Activated naive CD4-positive, alpha-beta T cell treated with anti-CD3 and anti-CD28 coated beads, Interleukin-2, amount 10 ng/mL, durations not matched to agents 7 days and 5 days (primary cell): ENCODE data around the gene EXD3.

Experiments
- CTCF ChIA-PET: fragments of 350-600 bp; sonication (Branson Sonifier 250); formaldehyde crosslinking; loops from one replicate; lab custom pipeline; 2021; ENCODE audit warnings: antibody characterized with exemption; lab: Charles Lee
- DNase-seq: peaks from one replicate; pipeline ENCODE4 v3.0.0-alpha.2; 2020
- H3K27ac Mint-ChIP-seq: one replicate; pipeline ENCODE4 v1.8.0; 2021; ENCODE audit warnings: mild to moderate bottlenecking, moderate library complexity, mixed read lengths
- H3K27me3 Mint-ChIP-seq: one replicate; pipeline ENCODE4 v1.8.0; 2021; ENCODE audit warnings: mild to moderate bottlenecking, mixed read lengths
- H3K36me3 Mint-ChIP-seq: one replicate; pipeline ENCODE4 v1.8.0; 2021; ENCODE audit warnings: mixed read lengths
- H3K4me1 Mint-ChIP-seq: one replicate; pipeline ENCODE4 v1.8.0; 2021; ENCODE audit warnings: mixed read lengths
- H3K4me3 Mint-ChIP-seq: one replicate; pipeline ENCODE4 v1.8.0; 2021; ENCODE audit warnings: mild to moderate bottlenecking, moderate library complexity, mixed read lengths
- H3K9me3 Mint-ChIP-seq: one replicate; pipeline ENCODE4 v1.8.0; 2021; ENCODE audit warnings: mixed read lengths

EXD3 gene

GRCh38 chr9:137301081-137301947 lies 121.6 kb downstream of the EXD3 start:
- CTCF ChIA-PET: interaction anchor here (1.1 to 1.9 kb wide), 7 partner anchors 8 to 230 kb away, joined by 3 to 7 read pairs (median 4); partner anchors contain the start of gene TOR4A
- Mint-ChIP-seq H3K27ac (no peak overlapping the region), H3K9me3 (no peaks in the 10 kb centered on the region), H3K27me3 (peaks cover 70% of the 10 kb centered on the region), H3K4me3 (peak overlapping the region; percentile 56), H3K36me3 (peaks cover 1% of the 10 kb centered on the region), H3K4me1 (peaks cover 26% of the 10 kb centered on the region)
- DNase-seq: no peak

- Mint-ChIP-seq H3K4me3 (peak overlapping the region; percentile 65), H3K27me3 (peaks cover 72% of the 10 kb centered on the region), H3K4me1 (peaks cover 23% of the 10 kb centered on the region), H3K9me3 (no peaks in the 10 kb centered on the region), H3K27ac (no peak overlapping the region), H3K36me3 (peaks cover 1% of the 10 kb centered on the region)
- DNase-seq: no peak
- CTCF ChIA-PET: no interaction called here
Measured at GRCh38 chr9:137300567-137301080, 122.3 kb downstream of the EXD3 start.

DNA sequence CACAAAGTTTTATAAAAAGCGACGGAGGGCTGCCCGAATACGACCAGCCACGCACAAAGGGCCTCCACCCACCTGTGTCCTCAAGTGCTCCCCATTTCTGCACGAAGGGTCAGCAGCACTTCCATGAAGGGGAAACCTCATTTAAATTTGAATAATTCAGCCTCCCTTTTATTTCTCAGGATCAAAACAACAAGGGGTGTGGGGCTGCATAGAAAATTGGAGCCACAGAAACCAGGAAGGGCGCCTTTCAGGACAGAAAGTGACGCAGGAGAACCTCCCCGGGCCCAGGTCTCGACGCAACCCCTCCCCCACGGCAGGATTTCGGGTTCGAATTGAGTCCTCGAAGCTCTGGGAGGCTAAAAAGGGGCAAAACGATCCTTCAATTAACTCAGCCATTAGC lies 123.0 kb downstream of the EXD3 start:
- H3K4me1 Mint-ChIP-seq: peaks cover 16% of the 10 kb centered on the region
- peaks cover 1% of the 10 kb centered on the region for H3K36me3 Mint-ChIP-seq
- H3K9me3 Mint-ChIP-seq: no peaks in the 10 kb centered on the region
- peak overlapping the region; percentile 21 for H3K4me3 Mint-ChIP-seq
- DNase-seq: no peak
- peaks cover 71% of the 10 kb centered on the region for H3K27me3 Mint-ChIP-seq
- H3K27ac Mint-ChIP-seq: no peak overlapping the region
- CTCF ChIA-PET: no interaction called here

DNA sequence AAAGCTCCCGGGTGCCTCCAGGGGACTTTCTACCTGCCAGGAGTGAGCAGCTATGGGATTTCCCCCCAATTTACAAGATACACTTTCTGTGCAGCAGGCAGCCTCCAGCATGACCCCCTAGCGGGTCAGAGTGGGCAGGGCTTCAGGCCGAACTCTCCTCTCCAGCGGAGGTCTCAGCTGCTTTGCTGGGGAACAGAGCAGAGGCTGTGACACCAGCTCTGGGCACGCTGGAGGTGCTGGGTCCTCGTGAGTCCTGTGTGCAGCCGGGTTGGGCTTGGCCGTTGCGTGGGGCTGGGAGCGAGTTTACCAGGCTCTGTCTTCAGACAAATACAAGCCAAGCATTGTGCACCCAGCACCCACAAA lies 123.8 kb downstream of the EXD3 start:
- H3K4me3 Mint-ChIP-seq: no peak overlapping the region
- H3K9me3 Mint-ChIP-seq: no peaks in the 10 kb centered on the region
- peaks cover 78% of the 10 kb centered on the region for H3K27me3 Mint-ChIP-seq
- peaks cover 1% of the 10 kb centered on the region for H3K36me3 Mint-ChIP-seq
- CTCF ChIA-PET: no interaction called here
- H3K27ac Mint-ChIP-seq: no peak overlapping the region
- DNase-seq: no peak
- peaks cover 20% of the 10 kb centered on the region for H3K4me1 Mint-ChIP-seq

GRCh38 chr9:137298401-137299202 lies 124.4 kb downstream of the EXD3 start:
- peaks cover 22% of the 10 kb centered on the region for H3K4me1 Mint-ChIP-seq
- no peak overlapping the region for H3K4me3 Mint-ChIP-seq
- no peak overlapping the region for H3K27ac Mint-ChIP-seq
- H3K27me3 Mint-ChIP-seq: peaks cover 80% of the 10 kb centered on the region
- peaks cover 1% of the 10 kb centered on the region for H3K36me3 Mint-ChIP-seq
- CTCF ChIA-PET: no interaction called here
- no peaks in the 10 kb centered on the region for H3K9me3 Mint-ChIP-seq
- no peak for DNase-seq

- Mint-ChIP-seq H3K27me3 (peaks cover 81% of the 10 kb centered on the region), H3K4me1 (peaks cover 22% of the 10 kb centered on the region), H3K9me3 (no peaks in the 10 kb centered on the region), H3K4me3 (no peak overlapping the region), H3K27ac (no peak overlapping the region), H3K36me3 (peaks cover 1% of the 10 kb centered on the region)
- CTCF ChIA-PET: no interaction called here
- DNase-seq: no peak
Measured at GRCh38 chr9:137297966-137298365, 125.0 kb downstream of the EXD3 start.

DNA sequence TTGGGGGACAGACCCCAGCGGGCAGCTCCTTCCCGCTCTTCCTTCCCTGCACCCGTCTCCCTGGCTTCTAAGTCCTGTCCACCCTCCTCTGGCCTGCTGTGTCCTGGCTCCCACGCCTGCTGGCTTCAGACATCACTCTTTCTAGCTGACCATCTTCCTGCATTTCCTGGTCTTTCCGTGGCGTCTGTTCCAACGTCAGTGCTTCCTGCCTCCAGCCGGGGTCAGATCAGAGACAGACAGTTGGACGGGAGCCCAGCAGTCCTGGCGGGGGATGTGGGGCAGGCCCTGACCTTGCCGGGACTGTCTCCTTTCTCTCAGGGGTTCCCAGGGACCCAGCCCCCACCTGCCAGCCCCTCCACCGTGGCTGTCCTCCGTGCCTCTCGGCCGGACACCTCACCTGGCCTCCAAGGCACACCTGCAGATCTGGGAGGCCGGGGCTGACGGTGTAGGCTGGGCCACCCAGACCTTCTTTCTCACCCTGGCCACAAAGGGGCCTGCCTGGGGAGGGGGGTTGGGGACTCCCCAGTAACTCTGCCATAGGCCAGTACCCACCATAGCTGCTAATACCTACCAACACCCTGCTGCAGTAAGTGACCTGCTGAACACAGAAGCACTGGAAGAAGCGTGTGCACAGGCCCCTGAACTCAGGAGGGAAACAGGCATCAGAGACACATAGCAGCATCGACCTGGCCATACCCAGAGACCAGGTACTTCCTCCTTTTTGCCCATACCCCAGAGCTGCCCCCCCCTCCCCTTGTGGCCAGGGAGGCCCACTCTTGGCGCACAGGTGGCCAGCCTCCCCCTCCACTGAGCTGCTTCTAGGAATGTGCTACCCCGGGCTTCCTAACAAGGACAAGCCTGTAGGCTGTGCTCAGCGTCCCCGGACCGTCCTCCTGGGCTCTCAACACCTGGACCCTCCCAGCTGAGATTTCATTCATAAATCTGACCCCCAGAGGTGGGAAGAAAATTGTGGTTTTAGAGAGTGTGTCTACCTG lies 126.0 kb downstream of the EXD3 start:
- DNase-seq: no peak
- peaks cover 88% of the 10 kb centered on the region for H3K27me3 Mint-ChIP-seq

GRCh38 chr9:137295849-137296669 lies 126.9 kb downstream of the EXD3 start:
- Mint-ChIP-seq H3K27ac (no peak overlapping the region), H3K27me3 (peaks cover 81% of the 10 kb centered on the region), H3K4me1 (peaks cover 20% of the 10 kb centered on the region), H3K36me3 (peaks cover 1% of the 10 kb centered on the region), H3K4me3 (peak overlapping the region; percentile 44), H3K9me3 (no peaks in the 10 kb centered on the region)
- CTCF ChIA-PET: no interaction called here
- DNase-seq: no peak

More for the DNA sequence above, 126.0 kb downstream of the EXD3 start:
- Mint-ChIP-seq H3K36me3 (peaks cover 1% of the 10 kb centered on the region), H3K27ac (no peak overlapping the region), H3K9me3 (no peaks in the 10 kb centered on the region), H3K4me3 (peak overlapping the region; percentile 44), H3K4me1 (peaks cover 22% of the 10 kb centered on the region)
- CTCF ChIA-PET: interaction anchor here (0.8 kb wide), 1 partner anchor 10 kb away, joined by 3 read pairs; no protein-coding TSS in a partner anchor

GRCh38 chr9:137295238-137295811 lies 127.6 kb downstream of the EXD3 start:
- H3K36me3 Mint-ChIP-seq: no peaks in the 10 kb centered on the region
- H3K9me3 Mint-ChIP-seq: no peaks in the 10 kb centered on the region
- no peak overlapping the region for H3K27ac Mint-ChIP-seq
- CTCF ChIA-PET: interaction anchor here (2.2 kb wide), 1 partner anchor 150 kb away, joined by 7 read pairs; no protein-coding TSS in a partner anchor
- DNase-seq: peak; percentile 61
- no peak overlapping the region for H3K4me3 Mint-ChIP-seq
- peaks cover 16% of the 10 kb centered on the region for H3K4me1 Mint-ChIP-seq
- peaks cover 74% of the 10 kb centered on the region for H3K27me3 Mint-ChIP-seq

DNA sequence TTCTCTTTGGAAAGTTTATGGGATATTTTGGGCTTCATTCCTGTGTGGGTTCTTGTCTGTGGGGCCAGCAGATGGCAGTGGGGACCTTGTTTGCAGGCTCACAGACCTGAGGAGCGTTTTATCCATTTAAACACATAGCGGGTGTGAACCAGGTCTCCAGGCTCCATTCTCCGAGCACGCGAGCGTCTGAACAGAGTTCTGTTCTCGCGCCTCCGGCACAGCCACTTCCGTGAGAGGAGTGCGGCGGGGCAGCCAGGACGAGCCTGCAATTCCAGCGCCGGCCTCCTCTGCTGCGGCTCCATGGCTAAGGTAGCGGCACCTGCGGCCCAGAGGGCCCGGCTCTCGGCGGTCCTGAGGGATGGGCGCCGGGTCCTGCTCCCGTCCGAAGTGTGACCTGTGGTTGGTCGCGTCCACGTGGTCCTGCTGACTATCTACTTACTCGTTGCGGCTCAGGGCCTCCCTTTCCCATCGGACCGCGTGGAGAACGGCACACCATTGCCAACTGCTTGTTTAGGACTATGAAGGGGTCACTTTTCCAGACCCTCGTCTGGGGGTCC lies 128.2 kb downstream of the EXD3 start:
- no peak for DNase-seq
- Mint-ChIP-seq H3K9me3 (no peaks in the 10 kb centered on the region), H3K4me3 (peak overlapping the region; percentile 18), H3K36me3 (no peaks in the 10 kb centered on the region), H3K27ac (no peak overlapping the region), H3K27me3 (peaks cover 69% of the 10 kb centered on the region), H3K4me1 (peaks cover 13% of the 10 kb centered on the region)
- CTCF ChIA-PET: interaction anchor here (0.7 to 2.2 kb wide), 3 partner anchors 9 to 164 kb away, joined by 3 to 7 read pairs (median 4); no protein-coding TSS in a partner anchor

GRCh38 chr9:137294091-137294680 lies 128.8 kb downstream of the EXD3 start:
- peaks cover 12% of the 10 kb centered on the region for H3K4me1 Mint-ChIP-seq
- CTCF ChIA-PET: interaction anchor here (0.7 to 2.2 kb wide), 3 partner anchors 9 to 163 kb away, joined by 3 to 7 read pairs (median 4); no protein-coding TSS in a partner anchor

More at GRCh38 chr9:137294091-137294680, 128.8 kb downstream of the EXD3 start:
- Mint-ChIP-seq H3K4me3 (peak overlapping the region; percentile 18), H3K27ac (no peak overlapping the region), H3K9me3 (no peaks in the 10 kb centered on the region), H3K27me3 (peaks cover 63% of the 10 kb centered on the region), H3K36me3 (no peaks in the 10 kb centered on the region)
- DNase-seq: no peak
